Fibroblast of lung (primary cell): ENCODE measurements around the gene AKTIP.

ENCODE experiments used
- EZH2 ChIP-seq: IDR thresholded peaks from 2 replicates; pipeline ENCODE4 v1.5.1; 2012; ENCODE audit warnings: low read length, control low read depth, mild to moderate bottlenecking; ENCODE audit errors: missing control alignments
- TF ChIP-seq, protein P1 (sequence below), 2 donors: IDR thresholded peaks in 1 of 2; conservative IDR thresholded peaks in 1 of 2; 1 replicate in 1 of 2; 2 replicates in 1 of 2; pipeline ENCODE4 v1.5.1; 2011 to 2012; ENCODE audit warnings: low read length in 2 of 2, control low read depth in 1 of 2, inconsistent platforms in 1 of 2, low read depth in 1 of 2, mild to moderate bottlenecking in 1 of 2

DNA sequence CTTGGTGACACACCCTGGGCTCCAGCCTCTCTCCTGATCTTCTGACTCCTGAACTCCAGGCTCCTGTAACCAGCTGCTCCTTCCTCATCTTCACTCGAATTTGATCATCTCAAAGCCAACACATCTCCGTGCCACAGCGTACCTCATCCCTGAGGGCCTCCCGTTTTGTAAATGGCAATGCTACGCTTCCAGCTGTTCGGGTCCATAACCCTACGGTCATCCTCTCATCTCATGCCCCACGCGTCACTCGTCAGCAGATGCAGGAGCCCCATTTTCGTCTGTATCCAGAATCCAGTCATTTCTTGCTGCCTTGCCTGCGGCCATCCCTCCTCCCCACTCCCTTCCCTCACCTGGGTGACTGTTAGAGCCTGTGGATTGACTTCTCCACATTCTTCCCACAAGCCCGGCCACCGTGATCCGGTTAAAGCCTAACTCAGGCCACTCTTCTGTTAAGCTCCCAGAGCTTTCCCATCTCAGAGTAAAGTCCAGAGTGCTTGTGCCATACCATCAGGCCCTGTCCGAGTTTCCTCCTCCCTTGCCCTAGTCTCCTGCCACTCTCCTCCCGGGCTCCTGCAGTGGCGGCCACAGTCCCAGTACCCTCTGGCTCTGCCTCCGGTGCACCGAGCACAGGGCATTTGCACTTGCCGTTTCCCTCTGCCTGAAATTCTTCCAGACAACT, 20.3 kb upstream of the AKTIP start:
- TF ChIP-seq, protein P1, sequence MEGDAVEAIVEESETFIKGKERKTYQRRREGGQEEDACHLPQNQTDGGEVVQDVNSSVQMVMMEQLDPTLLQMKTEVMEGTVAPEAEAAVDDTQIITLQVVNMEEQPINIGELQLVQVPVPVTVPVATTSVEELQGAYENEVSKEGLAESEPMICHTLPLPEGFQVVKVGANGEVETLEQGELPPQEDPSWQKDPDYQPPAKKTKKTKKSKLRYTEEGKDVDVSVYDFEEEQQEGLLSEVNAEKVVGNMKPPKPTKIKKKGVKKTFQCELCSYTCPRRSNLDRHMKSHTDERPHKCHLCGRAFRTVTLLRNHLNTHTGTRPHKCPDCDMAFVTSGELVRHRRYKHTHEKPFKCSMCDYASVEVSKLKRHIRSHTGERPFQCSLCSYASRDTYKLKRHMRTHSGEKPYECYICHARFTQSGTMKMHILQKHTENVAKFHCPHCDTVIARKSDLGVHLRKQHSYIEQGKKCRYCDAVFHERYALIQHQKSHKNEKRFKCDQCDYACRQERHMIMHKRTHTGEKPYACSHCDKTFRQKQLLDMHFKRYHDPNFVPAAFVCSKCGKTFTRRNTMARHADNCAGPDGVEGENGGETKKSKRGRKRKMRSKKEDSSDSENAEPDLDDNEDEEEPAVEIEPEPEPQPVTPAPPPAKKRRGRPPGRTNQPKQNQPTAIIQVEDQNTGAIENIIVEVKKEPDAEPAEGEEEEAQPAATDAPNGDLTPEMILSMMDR (conservative IDR thresholded peaks at IDR 0.05 in 1 of 2, IDR thresholded peaks at IDR 0.05 in 1 of 2; ENCODE audit: low read depth in 1 of 2, low read length in 2 of 2): no peak
- no peak for TF ChIP-seq EZH2
